ENCODE measurements around the gene TIMM44. TPM values are rescaled to one million over a fixed set of nuclear protein-coding genes. Genes with fewer than 3 reads are reported as not detected.

TIMM44 gene
- total and polyA plus RNA-seq, 2 donors (not counting 3 experiments of a cell fraction or from before 2014, with no cell fraction given) = 61.5 to 64.3 TPM

GRCh38 chr19:7879836-7880235 lies 63.6 kb downstream of the TIMM44 start:
- FAIRE-seq (no peak), DNase-seq (ENCODE audit: low read depth, low spot score) (no peak)
- intact Hi-C loops (cut with micrococcal nuclease) (no loop called here), dilution Hi-C loops (cut with MboI; ENCODE audit: extremely low pct_ligation_motif_present, low sequenced_read_pairs) (no loop called here)
- no peaks in the 10 kb centered on the region for H3K36me3 ChIP-seq (ENCODE audit: control insufficient read depth in 2 of 2, extremely low read depth in 1 of 2, insufficient read depth in 2 of 2, low read length in 2 of 2)
- H3K27me3 ChIP-seq (ENCODE audit: control insufficient read depth in 2 of 2, insufficient read depth in 2 of 2, low read length in 2 of 2) = peaks cover 0 to 4% of the 10 kb centered on the region in 2 experiments
- H3K4me3 ChIP-seq (replicated peaks in 1 of 3; ENCODE audit: insufficient read depth in 1 of 3, low read depth in 1 of 3, low read length in 3 of 3) = no peak overlapping the region
- H3K27ac ChIP-seq (ENCODE audit: insufficient read depth, low read depth, low read length) = no peak overlapping the region
- no peaks in the 10 kb centered on the region for H4K20me1 ChIP-seq (replicated peaks; ENCODE audit: control insufficient read depth, extremely low read depth, insufficient read depth, low read length)
- no peaks in the 10 kb centered on the region for H3K79me2 ChIP-seq (ENCODE audit: control insufficient read depth, insufficient read depth, low read length)
- POLR2A ChIA-PET = no interaction called here
- no peaks in the 10 kb centered on the region for H3K9me1 ChIP-seq (replicated peaks; ENCODE audit: control insufficient read depth, extremely low read depth, insufficient read depth, low read length)
- H3K9ac ChIP-seq (replicated peaks; ENCODE audit: extremely low read depth, insufficient read depth, low read length) = no peak overlapping the region
- no peaks in the 10 kb centered on the region for H3K9me3 ChIP-seq (replicated peaks; ENCODE audit: control insufficient read depth, insufficient read depth, low read length)
- CTCF ChIA-PET = interaction anchor here (1.2 to 1.3 kb wide), 2 partner anchors 10 to 24 kb away, joined by 4 read pairs; partner anchors contain the start of gene MAP2K7
- H2AFZ ChIP-seq (ENCODE audit: low read depth, low read length) = no peak overlapping the region
- H3K4me2 ChIP-seq (ENCODE audit: insufficient read depth, low read length) = no peak overlapping the region
- no peaks in the 10 kb centered on the region for H3K4me1 ChIP-seq (ENCODE audit: control insufficient read depth, extremely low read depth, insufficient read depth, low read length)
- no peak for TF ChIP-seq MYC (IDR thresholded peaks at IDR 0.05; ENCODE audit: low read depth, low read length)
- TF ChIP-seq POLR2A (IDR thresholded peaks at IDR 0.05; ENCODE audit: low read depth, low read length) = no peak
- TF ChIP-seq FOS (IDR thresholded peaks at IDR 0.05; ENCODE audit: borderline replicate concordance, insufficient read depth, low read length) = no peak
- TF ChIP-seq, protein P1, sequence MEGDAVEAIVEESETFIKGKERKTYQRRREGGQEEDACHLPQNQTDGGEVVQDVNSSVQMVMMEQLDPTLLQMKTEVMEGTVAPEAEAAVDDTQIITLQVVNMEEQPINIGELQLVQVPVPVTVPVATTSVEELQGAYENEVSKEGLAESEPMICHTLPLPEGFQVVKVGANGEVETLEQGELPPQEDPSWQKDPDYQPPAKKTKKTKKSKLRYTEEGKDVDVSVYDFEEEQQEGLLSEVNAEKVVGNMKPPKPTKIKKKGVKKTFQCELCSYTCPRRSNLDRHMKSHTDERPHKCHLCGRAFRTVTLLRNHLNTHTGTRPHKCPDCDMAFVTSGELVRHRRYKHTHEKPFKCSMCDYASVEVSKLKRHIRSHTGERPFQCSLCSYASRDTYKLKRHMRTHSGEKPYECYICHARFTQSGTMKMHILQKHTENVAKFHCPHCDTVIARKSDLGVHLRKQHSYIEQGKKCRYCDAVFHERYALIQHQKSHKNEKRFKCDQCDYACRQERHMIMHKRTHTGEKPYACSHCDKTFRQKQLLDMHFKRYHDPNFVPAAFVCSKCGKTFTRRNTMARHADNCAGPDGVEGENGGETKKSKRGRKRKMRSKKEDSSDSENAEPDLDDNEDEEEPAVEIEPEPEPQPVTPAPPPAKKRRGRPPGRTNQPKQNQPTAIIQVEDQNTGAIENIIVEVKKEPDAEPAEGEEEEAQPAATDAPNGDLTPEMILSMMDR (IDR thresholded peaks at IDR 0.05; ENCODE audit: extremely low read depth in 1 of 2, insufficient read depth in 1 of 2, low read depth in 1 of 2, low read length in 2 of 2) = no peak
- no peak for TF ChIP-seq JUN (IDR thresholded peaks at IDR 0.05; ENCODE audit: borderline replicate concordance, insufficient read depth, insufficient read length, low read depth)
- no peak for TF ChIP-seq POLR2AphosphoS5 (IDR thresholded peaks at IDR 0.05; ENCODE audit: insufficient read depth, low read depth, low read length)
- TF ChIP-seq EZH2 (IDR thresholded peaks at IDR 0.05; ENCODE audit: borderline replicate concordance, low read depth, low read length, severe bottlenecking) = no peak
- TF ChIP-seq, protein P2, sequence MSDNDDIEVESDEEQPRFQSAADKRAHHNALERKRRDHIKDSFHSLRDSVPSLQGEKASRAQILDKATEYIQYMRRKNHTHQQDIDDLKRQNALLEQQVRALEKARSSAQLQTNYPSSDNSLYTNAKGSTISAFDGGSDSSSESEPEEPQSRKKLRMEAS (IDR thresholded peaks at IDR 0.05; ENCODE audit: insufficient read depth, insufficient read length) = no peak
- TF ChIP-seq GATA2 (IDR thresholded peaks at IDR 0.05; ENCODE audit: insufficient read depth, insufficient read length, low read depth, low read length) = no peak
- no TSS peak for BruUV-seq (replicated peaks)
